Activated naive CD4-positive, alpha-beta T cell treated with anti-CD3 and anti-CD28 coated beads, Interleukin-2, amount 50 U/mL, for 72 hours (primary cell): ENCODE results near the gene COL16A1. TPM values are rescaled to one million over a fixed set of nuclear protein-coding genes. Genes with fewer than 3 reads are reported as not detected.
A peak's percentile ranks its signal among the peaks of the same experiment; 100 is the strongest.
"Not testable (repeated sequence)": the region's sequence is repeated elsewhere in the genome, so short reads cannot be mapped to it uniquely, and the experiment has no call there.

Experiments used
- ATAC-seq, 2 donors: fragments of 150-1000 bp; cut with Tn5 transposase; 2 replicates each; pipeline ENCODE4 v1.10.0; 2021; ENCODE audit warnings: mild to moderate bottlenecking in 2 of 2, moderate library complexity in 2 of 2
- DNase-seq, 2 donors: peaks; one replicate each; pipeline ENCODE4 v3.0.0; 2021 to 2022; ENCODE audit warnings: low spot score in 2 of 2
- H3K27ac Mint-ChIP-seq, 2 donors: one replicate each; pipeline ENCODE4 v1.8.0; 2022; ENCODE audit warnings: mild to moderate bottlenecking in 2 of 2, mixed read lengths in 2 of 2
- H3K36me3 Mint-ChIP-seq, 2 donors: one replicate each; pipeline ENCODE4 v1.8.0; 2022; ENCODE audit warnings: mixed read lengths in 2 of 2
- H3K9me3 Mint-ChIP-seq, 2 donors: one replicate each; pipeline ENCODE4 v1.8.0; 2022; ENCODE audit warnings: mixed read lengths in 2 of 2
- total RNA-seq, 2 donors: library from RNA; stranded (reverse); gene quantifications; one replicate each; pipeline ENCODE4 v1.2.3, GENCODE V29; 2022

COL16A1 gene
- total RNA-seq, 2 donors from 2014 or later = 0.21 TPM; not detected in 1

DNA sequence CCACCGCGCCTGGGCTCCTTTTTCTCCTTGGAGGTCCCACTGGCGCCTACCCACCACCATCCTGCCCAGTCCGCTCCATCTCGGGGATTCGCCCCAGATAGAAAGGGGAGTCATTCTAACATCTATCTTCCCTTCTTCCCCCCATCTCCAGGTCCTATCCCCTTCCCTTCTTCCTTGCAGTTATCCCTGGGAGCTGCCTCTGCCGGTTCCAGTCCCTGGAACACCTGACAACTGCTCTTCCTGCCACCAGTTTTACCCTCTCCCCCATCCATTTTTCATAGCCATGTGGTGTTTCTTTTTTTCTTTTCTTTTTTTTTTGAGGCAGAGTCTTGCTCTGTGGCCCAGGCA is 12.0 kb upstream of the COL16A1 start:
- H3K27ac Mint-ChIP-seq = no peak overlapping the region
- H3K9me3 Mint-ChIP-seq = no peaks in the 10 kb centered on the region
- no peaks in the 10 kb centered on the region for H3K36me3 Mint-ChIP-seq
- no peak for ATAC-seq
- DNase-seq = no peak

DNA sequence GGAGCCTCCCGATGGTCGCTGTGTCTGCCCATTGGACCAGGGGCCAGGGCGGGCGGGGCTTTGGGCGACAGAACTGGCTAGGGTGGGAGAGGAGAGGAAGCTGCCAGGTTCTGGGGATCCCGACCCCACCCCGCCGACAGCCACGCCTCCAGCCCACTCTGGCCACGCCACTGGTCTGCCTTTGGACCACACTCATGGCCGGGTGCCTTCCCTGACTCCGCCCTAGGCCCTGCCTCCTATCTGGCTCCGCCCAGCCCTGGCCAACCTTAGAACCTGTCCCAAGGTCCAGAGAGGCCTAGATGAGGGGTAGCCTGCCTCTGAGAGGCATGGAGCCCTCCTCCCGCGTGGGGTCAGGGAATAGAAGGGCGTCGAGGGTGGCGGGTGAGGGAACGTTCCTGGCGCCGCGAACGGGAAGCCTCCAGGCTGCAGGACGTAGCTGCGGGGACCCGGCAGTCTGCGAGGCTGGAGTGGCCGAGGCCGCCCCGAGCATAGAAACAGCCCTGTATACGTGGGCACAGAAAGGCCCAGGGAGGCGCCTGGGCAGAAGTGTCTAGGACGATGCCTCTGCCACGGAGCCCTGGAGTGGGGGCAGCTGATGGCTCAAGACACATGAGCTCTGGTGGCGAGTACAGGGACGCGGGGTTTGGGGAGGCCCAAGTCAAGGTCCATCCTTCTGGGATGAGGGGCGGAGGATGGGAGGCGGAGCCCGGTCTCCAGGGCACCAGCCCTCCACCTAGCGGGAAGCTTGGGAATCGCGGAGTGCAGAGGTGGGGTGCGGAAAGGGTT is 11.5 kb upstream of the COL16A1 start:
- DNase-seq (peak in 1 of 2 donors; percentile 47), ATAC-seq (peak; percentile 63 to 75)
- no peaks in the 10 kb centered on the region for H3K36me3 Mint-ChIP-seq
- no peaks in the 10 kb centered on the region for H3K9me3 Mint-ChIP-seq
- no peak overlapping the region for H3K27ac Mint-ChIP-seq

DNA sequence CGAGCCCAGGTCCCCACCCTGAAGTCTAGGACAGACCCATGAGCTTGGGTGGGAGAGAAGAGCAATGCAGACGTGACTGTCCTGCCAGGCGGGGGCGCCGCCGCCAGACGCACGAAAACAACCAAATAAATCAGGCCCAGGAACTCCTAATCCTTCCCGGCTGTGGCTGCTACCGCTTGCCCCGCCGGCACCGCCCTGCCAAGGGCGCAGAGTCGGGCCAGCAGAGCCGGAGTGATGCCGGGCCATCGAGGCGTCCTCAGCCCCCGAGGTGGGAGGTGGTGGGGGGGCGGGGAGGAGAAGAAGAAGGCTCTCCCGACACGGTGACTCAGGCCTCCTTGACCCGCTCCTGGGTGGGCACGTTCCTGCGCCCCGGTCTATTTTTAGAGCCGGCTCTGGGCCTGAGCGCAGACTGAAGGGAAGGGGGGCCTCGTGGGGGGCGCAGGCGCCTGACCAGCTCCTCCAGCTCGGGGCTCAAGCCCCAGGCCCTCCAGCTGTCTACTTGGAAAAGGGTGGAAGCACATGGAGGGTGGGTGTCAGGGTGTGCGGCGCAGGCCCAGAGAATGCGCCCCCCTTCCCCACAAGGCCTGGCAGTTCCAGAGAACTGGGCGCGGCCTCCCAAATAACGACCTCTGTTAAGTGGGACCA is 10.7 kb upstream of the COL16A1 start:
- no peaks in the 10 kb centered on the region for H3K36me3 Mint-ChIP-seq
- peak overlapping the region in 1 of 2 donors; percentile 46 for H3K27ac Mint-ChIP-seq
- peak; percentile 33 to 63 for ATAC-seq
- H3K9me3 Mint-ChIP-seq = no peaks in the 10 kb centered on the region
- DNase-seq = peak in 1 of 2 donors; percentile 28

GRCh38 chr1:31712630-31713029 is 8.8 kb upstream of the COL16A1 start:
- H3K9me3 Mint-ChIP-seq = no peaks in the 10 kb centered on the region
- H3K36me3 Mint-ChIP-seq = no peaks in the 10 kb centered on the region
- DNase-seq = no peak
- ATAC-seq = no peak
- no peak overlapping the region for H3K27ac Mint-ChIP-seq

GRCh38 chr1:31712068-31712467 is 8.3 kb upstream of the COL16A1 start:
- no peaks in the 10 kb centered on the region for H3K9me3 Mint-ChIP-seq
- no peaks in the 10 kb centered on the region for H3K36me3 Mint-ChIP-seq
- DNase-seq (no peak), ATAC-seq (no peak)
- no peak overlapping the region for H3K27ac Mint-ChIP-seq

GRCh38 chr1:31708324-31708723 is 4.5 kb upstream of the COL16A1 start:
- DNase-seq = no peak
- ATAC-seq = no peak
- H3K27ac Mint-ChIP-seq = no peak overlapping the region
- no peaks in the 10 kb centered on the region for H3K9me3 Mint-ChIP-seq
- H3K36me3 Mint-ChIP-seq = no peaks in the 10 kb centered on the region

GRCh38 chr1:31707711-31708110 is 3.9 kb upstream of the COL16A1 start:
- Mint-ChIP-seq H3K36me3 (no peaks in the 10 kb centered on the region), H3K9me3 (no peaks in the 10 kb centered on the region), H3K27ac (no peak overlapping the region)
- ATAC-seq (peak in 1 of 2 donors; percentile 39), DNase-seq (no peak)

GRCh38 chr1:31707059-31707600 is 3.3 kb upstream of the COL16A1 start:
- not testable (repeated sequence) for DNase-seq, ATAC-seq, H3K9me3 Mint-ChIP-seq, H3K27ac Mint-ChIP-seq, H3K36me3 Mint-ChIP-seq

GRCh38 chr1:31706384-31707058 is 2.7 kb upstream of the COL16A1 start:
- no peaks in the 10 kb centered on the region for H3K36me3 Mint-ChIP-seq
- no peak overlapping the region for H3K27ac Mint-ChIP-seq
- DNase-seq (no peak), ATAC-seq (no peak)
- H3K9me3 Mint-ChIP-seq = no peaks in the 10 kb centered on the region

GRCh38 chr1:31705080-31705866 is 1.5 kb upstream of the COL16A1 start:
- no peak overlapping the region for H3K27ac Mint-ChIP-seq
- ATAC-seq = peak; percentile 84 to 86

GRCh38 chr1:31704271-31705079 is 658 bp upstream of the COL16A1 start:
- Mint-ChIP-seq H3K36me3 (no peaks in the 10 kb centered on the region), H3K27ac (no peak overlapping the region), H3K9me3 (no peaks in the 10 kb centered on the region)
- DNase-seq (no peak), ATAC-seq (peak; percentile 6 to 27)

More at GRCh38 chr1:31705080-31705866, 1.5 kb upstream of the COL16A1 start:
- DNase-seq = peak; percentile 70 to 79
- H3K9me3 Mint-ChIP-seq = no peaks in the 10 kb centered on the region
- no peaks in the 10 kb centered on the region for H3K36me3 Mint-ChIP-seq

GRCh38 chr1:31702836-31703404 is 897 bp downstream of the COL16A1 start:
- Mint-ChIP-seq H3K27ac (no peak overlapping the region), H3K9me3 (no peaks in the 10 kb centered on the region), H3K36me3 (no peaks in the 10 kb centered on the region)
- DNase-seq (no peak), ATAC-seq (no peak)

DNA sequence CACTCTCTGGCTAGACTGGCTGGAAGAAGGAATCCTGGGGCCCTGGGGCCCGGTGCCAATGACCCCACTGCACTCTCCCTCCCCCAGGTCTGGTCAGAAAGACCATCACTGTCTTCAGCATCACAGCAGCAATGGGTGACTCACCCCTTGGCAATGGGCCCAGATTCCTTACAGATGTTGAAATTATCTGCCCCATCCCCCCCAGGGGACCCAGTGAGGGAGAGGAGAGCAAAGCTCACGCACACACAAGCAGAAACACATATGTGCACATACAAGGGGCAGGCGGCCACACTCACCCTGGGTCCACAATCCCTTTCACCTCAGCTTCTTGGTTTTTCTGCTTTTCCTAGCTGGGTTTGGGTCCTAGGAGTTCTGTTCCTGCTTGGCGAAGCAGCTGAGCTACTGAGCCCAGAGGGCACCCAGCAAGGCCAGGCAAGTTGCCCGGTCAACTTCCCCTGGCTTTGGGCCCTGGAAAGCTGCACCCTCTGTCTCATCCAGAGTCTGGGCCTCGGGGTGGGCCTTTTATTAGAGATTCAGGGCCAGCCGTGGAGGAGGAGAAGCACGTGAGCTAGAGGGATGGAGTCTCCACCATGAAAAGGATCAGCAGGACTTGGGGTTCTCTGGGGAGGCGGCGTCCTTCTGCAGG is 2.6 kb downstream of the COL16A1 start:
- no peaks in the 10 kb centered on the region for H3K9me3 Mint-ChIP-seq
- peak in 1 of 2 donors; percentile 22 for DNase-seq
- no peak for ATAC-seq
- no peaks in the 10 kb centered on the region for H3K36me3 Mint-ChIP-seq
- no peak overlapping the region for H3K27ac Mint-ChIP-seq

DNA sequence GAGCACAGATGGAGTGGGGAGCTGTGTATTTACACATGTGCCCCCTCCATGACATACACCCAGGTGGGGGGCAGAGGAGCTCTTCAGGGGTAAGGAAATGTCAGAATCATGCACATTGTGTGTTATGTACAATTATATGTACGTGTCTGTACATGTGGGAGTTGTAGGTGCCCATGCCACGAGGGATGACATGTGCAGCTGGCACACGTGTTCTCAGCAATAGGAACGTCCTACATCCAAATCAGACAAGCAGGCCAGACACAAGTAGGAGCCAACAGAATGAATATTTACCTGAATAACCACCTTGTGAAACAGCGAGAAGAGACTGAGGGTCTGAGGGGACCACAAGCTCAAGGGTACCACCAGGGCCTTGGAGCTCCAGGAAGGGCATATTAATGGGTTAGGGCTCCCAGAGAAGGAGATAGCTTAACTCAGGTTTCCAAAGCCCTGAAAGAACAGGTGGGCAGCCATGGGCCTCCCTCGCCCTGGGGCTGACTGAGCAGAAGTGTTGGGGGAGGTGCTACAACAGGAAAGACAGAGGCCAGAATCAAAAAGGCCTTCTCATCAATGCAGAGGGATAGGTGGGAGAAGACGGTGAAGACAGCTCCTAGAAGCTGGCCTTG is 3.2 kb downstream of the COL16A1 start:
- DNase-seq (no peak), ATAC-seq (no peak)
- Mint-ChIP-seq H3K27ac (no peak overlapping the region), H3K9me3 (no peaks in the 10 kb centered on the region), H3K36me3 (no peaks in the 10 kb centered on the region)
